ENCODE data around the gene ZNF808. TPM values are rescaled to one million over a fixed set of nuclear protein-coding genes. Genes with fewer than 3 reads are reported as not detected.
"Not testable (repeated sequence)": the region's sequence is repeated elsewhere in the genome, so short reads cannot be mapped to it uniquely, and the experiment has no call there.

Gene ZNF808
- total and polyA plus RNA-seq, 7 donors = 1.8 to 26.6 (median 13.0) TPM

- H3K36me3 ChIP-seq = peaks cover 0 to 19% (median 8%) of the 10 kb centered on the region in 4 donors
- no peak overlapping the region for H3K4me3 ChIP-seq
- H3K9me3 ChIP-seq = peaks cover 0 to 15% (median 0%) of the 10 kb centered on the region in 4 donors
- intact Hi-C loops (cut with DNase I) = no loop called here
- no peak overlapping the region for H3K27ac ChIP-seq
- peaks cover 0 to 17% (median 14%) of the 10 kb centered on the region in 4 donors for H3K4me1 ChIP-seq
- DNase-seq = no peak
- TF ChIP-seq CTCF (IDR thresholded peaks at IDR 0.05) = no peak
- no peak for TF ChIP-seq EP300 (IDR thresholded peaks at IDR 0.05)
- TF ChIP-seq POLR2AphosphoS5 (IDR thresholded peaks at IDR 0.05) = no peak
- TF ChIP-seq POLR2A (IDR thresholded peaks at IDR 0.05) = no peak
- no peaks in the 10 kb centered on the region for H3K27me3 ChIP-seq
- 82 to 93% methylated on average over 3 of the region's 3 CpGs for WGBS, 2 donors
These were observed 71.8 kb downstream of the ZNF808 start for GRCh38 chr19:52599241-52599640.

GRCh38 chr19:52600639-52601024 is 73.2 kb downstream of the ZNF808 start:
- no peak for TF ChIP-seq EP300 (IDR thresholded peaks at IDR 0.05)
- no peak for TF ChIP-seq POLR2A (IDR thresholded peaks at IDR 0.05)
- TF ChIP-seq POLR2AphosphoS5 (IDR thresholded peaks at IDR 0.05) = no peak
- no peak for TF ChIP-seq CTCF (IDR thresholded peaks at IDR 0.05)
- Histone ChIP-seq H3K4me1 (peaks cover 0 to 17% (median 14%) of the 10 kb centered on the region in 4 donors), H3K36me3 (peaks cover 0 to 14% (median 8%) of the 10 kb centered on the region in 4 donors), H3K4me3 (peak overlapping the region; percentile 48 to 66 (median 56)), H3K27ac (peak overlapping the region; percentile 70 to 87 (median 76)), H3K27me3 (no peaks in the 10 kb centered on the region), H3K9me3 (peaks cover 0 to 13% (median 0%) of the 10 kb centered on the region in 4 donors)
- 0 to 1% methylated on average over 15 of the region's 15 CpGs for WGBS, 2 donors
- DNase-seq = peak; percentile 62
- intact Hi-C loops (cut with DNase I) = loop anchor here (2.0 kb wide), 2 partner anchors 30 to 36 kb away; partner anchors contain the start of gene ZNF701

DNA sequence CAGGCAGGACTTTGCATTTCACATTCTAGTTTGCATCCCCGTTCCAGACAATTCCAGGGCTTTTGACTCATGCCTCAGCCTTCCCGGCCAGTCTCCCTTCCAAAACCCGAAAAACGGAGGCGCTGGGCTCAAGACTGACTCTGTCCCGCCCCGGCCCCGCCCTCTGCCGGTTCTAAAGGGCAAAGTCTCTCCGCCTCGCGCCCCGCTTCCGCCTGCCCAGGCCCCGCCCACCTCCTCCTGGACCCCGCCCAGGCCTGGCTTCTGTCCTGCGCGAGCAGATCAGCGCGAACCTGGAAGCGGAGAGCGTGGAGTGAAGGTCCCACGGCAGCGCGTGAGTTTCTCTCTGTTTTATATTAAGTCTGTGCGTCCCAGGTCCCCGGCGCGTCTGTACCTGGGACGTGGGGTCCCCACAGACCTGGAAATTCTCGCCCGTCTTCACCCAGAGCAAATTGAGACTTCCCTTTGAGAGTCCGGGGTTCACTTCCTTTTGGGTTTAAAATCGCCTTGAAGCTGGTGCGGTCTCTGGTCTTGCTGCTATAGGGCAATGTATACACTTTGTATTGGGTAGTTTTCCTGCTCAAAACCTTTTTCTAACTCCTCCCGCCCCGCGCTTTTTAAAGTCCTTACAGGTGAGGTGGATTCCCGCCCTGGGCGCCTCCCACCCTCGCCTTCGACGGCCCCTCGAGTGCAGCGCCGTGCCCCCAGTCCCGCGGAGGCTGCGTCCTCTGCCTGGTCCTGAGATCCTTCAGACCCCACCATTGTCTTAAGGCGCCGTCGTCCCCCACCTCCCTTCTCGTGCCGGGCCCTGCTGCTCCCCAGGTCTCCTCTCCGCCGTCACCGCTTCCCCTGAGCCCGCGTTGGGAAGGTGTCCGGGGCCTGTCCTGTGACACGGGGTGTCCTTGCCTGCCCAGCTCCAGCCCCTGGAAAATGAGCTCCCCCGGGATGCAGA is 73.8 kb downstream of the ZNF808 start:
- peak in 2 of 4 experiments; percentile 27 to 46 for TF ChIP-seq CTCF (IDR thresholded peaks at IDR 0.05)
- TF ChIP-seq EP300 (IDR thresholded peaks at IDR 0.05) = no peak
- peak; percentile 38 to 75 (median 60) for TF ChIP-seq POLR2AphosphoS5 (IDR thresholded peaks at IDR 0.05)
- TF ChIP-seq POLR2A (IDR thresholded peaks at IDR 0.05) = peak in 1 of 2 donors; percentile 28
- WGBS, 2 donors = 1% methylated on average over 62 of the region's 62 CpGs

DNA sequence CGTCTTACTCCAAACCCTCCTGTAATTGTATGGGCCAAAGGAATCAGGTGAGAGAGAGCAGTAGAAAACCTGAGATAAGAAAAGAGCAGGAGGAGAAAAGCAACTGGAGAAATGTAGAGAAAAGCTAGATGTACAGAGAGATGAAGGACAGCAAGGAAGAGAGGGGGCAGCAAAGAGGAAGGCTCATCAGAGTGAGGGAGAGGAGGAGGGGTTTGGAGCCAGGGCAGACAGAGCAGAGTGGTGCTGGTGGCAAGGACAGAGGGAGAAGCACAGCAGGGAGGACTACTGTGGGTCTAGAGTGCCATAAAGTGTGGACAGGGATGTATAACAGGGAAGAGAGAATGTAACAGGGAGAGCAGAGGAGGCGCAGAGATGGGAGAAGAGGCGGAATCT is 74.5 kb downstream of the ZNF808 start:
- not testable (repeated sequence) for DNase-seq, H3K27me3 ChIP-seq, H3K9me3 ChIP-seq, H3K36me3 ChIP-seq
- Histone ChIP-seq H3K4me3 (peak overlapping the region; percentile 48 to 66 (median 56)), H3K27ac (peak overlapping the region; percentile 70 to 87 (median 76)), H3K4me1 (peaks cover 0 to 17% (median 14%) of the 10 kb centered on the region in 4 donors)
- intact Hi-C loops (cut with DNase I) = loop anchor here (2.0 kb wide), 2 partner anchors 31 to 35 kb away; partner anchors contain the start of gene ZNF701
- WGBS, 2 donors = 59 to 61% methylated on average over 3 of the region's 3 CpGs
- peak in 2 of 4 experiments; percentile 4 to 18 for TF ChIP-seq CTCF (IDR thresholded peaks at IDR 0.05)

More for the DNA sequence above, 73.8 kb downstream of the ZNF808 start:
- Histone ChIP-seq H3K9me3 (peaks cover 0 to 9% (median 0%) of the 10 kb centered on the region in 4 donors), H3K4me3 (peak overlapping the region; percentile 48 to 66 (median 56)), H3K27me3 (no peaks in the 10 kb centered on the region), H3K4me1 (peaks cover 0 to 17% (median 14%) of the 10 kb centered on the region in 4 donors), H3K36me3 (peaks cover 0 to 7% (median 4%) of the 10 kb centered on the region in 4 donors), H3K27ac (peak overlapping the region; percentile 70 to 87 (median 76))
- intact Hi-C loops (cut with DNase I) = loop anchor here (2.0 kb wide), 2 partner anchors 30 to 36 kb away; partner anchors contain the start of gene ZNF701
- DNase-seq = peak; percentile 97
